RWPE2 (cell line): ENCODE results near the gene PCID2.

Experiments used
- ATAC-seq: fragments of 200-7000 bp; cut with Tn5 transposase; 3 replicates; pipeline ENCODE4 v1.9.1; 2021; ENCODE audit warnings: low read depth
- DNase-seq: peaks from one replicate; pipeline ENCODE4 v3.0.0-alpha.2; 2020; ENCODE audit warnings: low spot score
- H3K27ac ChIP-seq: fragments of 450-650 bp; 2 replicates; pipeline ENCODE4 v1.5.1; 2017; ENCODE audit warnings: mild to moderate bottlenecking; ENCODE audit not compliant: poor library complexity, severe bottlenecking
- H3K27me3 ChIP-seq: fragments of 250-450 bp; sonication (Bioruptor Pico); 2 replicates; pipeline ENCODE4 v1.5.1; 2021; ENCODE audit warnings: mild to moderate bottlenecking, moderate library complexity; ENCODE audit not compliant: insufficient read depth, poor library complexity, severe bottlenecking
- H3K36me3 ChIP-seq: fragments of 250-450 bp; sonication (Bioruptor Pico); 2 replicates; pipeline ENCODE4 v1.5.1; 2020; ENCODE audit warnings: low read depth, mild to moderate bottlenecking, moderate library complexity
- H3K4me1 ChIP-seq: fragments of 250-450 bp; sonication (Bioruptor Pico); 2 replicates; pipeline ENCODE4 v1.5.1; 2021; ENCODE audit warnings: mild to moderate bottlenecking, moderate library complexity; ENCODE audit not compliant: insufficient read depth, poor library complexity, severe bottlenecking
- H3K4me3 ChIP-seq: fragments of 250-450 bp; sonication (Bioruptor Pico); 2 replicates; pipeline ENCODE4 v1.5.1; 2021; ENCODE audit warnings: mild to moderate bottlenecking, moderate library complexity; ENCODE audit not compliant: severe bottlenecking
- H3K9me3 ChIP-seq: fragments of 250-450 bp; sonication (Bioruptor Pico); 2 replicates; pipeline ENCODE4 v1.5.1; 2021; ENCODE audit warnings: mild to moderate bottlenecking, moderate library complexity; ENCODE audit not compliant: severe bottlenecking
- TF ChIP-seq, protein P1 (sequence below): fragments of 450-650 bp; IDR thresholded peaks from one replicate; pipeline ENCODE4 v1.5.1; 2017; ENCODE audit warnings: mild to moderate bottlenecking, moderate library complexity; ENCODE audit not compliant: poor library complexity, severe bottlenecking

PCID2 gene

DNA sequence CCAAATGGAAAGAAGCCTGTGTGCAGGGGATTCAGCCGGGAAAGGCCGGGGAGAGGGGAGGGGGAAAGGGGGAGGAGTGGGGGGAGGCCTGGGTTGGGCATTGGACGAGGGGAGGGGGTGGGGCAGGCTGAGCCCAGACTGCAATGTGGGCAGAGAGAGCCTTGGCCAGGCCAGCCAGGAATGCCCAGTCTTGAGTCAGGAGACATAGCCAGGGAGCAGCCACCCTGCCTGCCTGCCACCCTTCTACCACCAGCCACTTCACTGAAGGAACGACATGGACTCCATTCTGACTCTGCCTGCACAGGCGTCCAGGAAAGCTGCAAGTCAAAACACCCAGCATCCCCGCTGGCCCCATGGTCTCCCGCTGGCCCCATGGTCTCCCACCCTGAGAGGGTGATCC is 49.5 kb downstream of the PCID2 start:
- no peak for DNase-seq
- TF ChIP-seq, protein P1, sequence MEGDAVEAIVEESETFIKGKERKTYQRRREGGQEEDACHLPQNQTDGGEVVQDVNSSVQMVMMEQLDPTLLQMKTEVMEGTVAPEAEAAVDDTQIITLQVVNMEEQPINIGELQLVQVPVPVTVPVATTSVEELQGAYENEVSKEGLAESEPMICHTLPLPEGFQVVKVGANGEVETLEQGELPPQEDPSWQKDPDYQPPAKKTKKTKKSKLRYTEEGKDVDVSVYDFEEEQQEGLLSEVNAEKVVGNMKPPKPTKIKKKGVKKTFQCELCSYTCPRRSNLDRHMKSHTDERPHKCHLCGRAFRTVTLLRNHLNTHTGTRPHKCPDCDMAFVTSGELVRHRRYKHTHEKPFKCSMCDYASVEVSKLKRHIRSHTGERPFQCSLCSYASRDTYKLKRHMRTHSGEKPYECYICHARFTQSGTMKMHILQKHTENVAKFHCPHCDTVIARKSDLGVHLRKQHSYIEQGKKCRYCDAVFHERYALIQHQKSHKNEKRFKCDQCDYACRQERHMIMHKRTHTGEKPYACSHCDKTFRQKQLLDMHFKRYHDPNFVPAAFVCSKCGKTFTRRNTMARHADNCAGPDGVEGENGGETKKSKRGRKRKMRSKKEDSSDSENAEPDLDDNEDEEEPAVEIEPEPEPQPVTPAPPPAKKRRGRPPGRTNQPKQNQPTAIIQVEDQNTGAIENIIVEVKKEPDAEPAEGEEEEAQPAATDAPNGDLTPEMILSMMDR: no peak
- ATAC-seq: no peak
- Histone ChIP-seq H3K27ac (no peak overlapping the region), H3K36me3 (no peaks in the 10 kb centered on the region), H3K27me3 (peaks cover 18% of the 10 kb centered on the region), H3K9me3 (no peaks in the 10 kb centered on the region), H3K4me3 (no peak overlapping the region), H3K4me1 (no peaks in the 10 kb centered on the region)

DNA sequence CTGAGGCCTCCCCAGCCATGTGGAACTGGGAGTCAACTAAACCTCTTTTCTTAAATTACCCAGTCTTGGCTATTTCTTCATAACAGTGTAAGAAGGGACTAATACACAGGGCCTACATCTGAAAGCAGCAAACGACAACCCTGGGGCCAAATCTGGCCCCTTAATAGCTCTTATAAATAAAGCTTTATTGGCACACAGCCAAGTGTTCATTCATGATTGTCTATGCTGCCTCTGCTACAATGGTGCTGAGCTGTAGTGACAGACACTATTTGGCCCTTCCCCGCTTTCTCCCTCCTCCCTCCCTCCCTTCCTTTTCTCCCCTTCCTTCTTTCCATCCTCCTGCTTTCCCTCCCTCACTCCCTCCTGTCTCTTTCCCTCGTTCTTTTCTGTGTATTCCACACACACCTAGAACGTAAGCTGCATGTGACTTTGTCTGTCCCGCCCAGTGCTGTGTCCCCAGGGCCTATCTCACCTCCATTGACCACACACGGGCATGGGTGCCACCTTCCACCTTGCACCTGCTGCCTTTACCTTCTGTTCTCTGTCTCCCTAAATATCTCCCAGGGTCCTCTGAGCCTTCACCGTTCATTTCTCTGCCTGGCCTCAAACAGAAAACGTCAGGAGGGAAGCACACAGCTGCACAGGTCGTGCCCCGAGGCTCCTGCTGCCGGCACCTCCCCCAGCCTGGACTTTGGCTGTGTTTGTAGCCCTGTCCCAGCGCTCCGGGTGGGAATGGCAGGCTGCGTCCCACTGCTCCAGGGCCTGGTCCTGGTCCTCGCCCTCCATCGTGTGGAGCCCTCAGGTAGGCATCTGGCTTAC is 50.3 kb downstream of the PCID2 start, which contains the start of gene PROZ:
Gene PROZ (plus strand): TSS at position 720 of the 819 bp plus-strand sequence. CDS start 13 bp downstream, at position 733.
- Histone ChIP-seq H3K4me1 (no peaks in the 10 kb centered on the region), H3K9me3 (no peaks in the 10 kb centered on the region), H3K27ac (no peak within 1 kb of the TSS), H3K4me3 (no peak within 1 kb of the TSS), H3K36me3 (no peaks in the 10 kb centered on the region), H3K27me3 (peaks cover 12% of the 10 kb centered on the region)
- TF ChIP-seq, protein P1: no peak
- ATAC-seq (no peak), DNase-seq (no peak)

DNA sequence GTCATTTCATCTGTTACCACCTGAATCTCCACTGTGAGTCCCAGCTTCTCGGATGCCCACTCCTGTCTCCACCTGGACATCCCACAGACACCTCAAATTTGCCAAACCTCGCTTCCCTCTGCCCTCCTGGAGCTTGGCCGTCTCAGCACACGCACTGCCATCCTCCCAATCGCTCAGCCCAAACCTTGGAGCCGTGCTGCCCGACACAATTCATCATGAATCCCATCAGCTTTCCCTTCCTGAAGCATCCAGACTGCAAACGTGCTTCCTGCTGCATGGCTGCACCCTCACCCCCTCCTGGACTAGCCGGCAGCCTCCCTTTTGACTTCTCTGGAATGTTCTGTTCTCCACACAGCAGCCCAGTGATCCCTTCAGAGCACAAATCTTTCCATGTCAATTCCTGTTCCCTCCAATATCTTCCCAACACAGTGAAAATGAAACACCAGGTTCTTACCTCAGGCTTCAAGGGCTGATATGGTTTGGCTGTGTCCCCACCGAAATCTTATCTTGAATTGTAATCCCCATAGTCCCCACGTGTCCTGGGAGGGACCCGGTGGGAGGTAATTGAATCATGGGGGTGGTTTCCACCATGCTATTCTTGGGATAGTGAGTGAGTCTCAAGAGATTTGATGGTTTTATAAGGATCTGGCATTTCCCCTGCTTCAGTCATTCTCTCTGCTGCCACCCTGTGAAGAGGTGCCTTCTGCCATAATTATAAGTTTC is 51.1 kb downstream of the PCID2 start:
- Histone ChIP-seq H3K27ac (no peak overlapping the region), H3K9me3 (no peaks in the 10 kb centered on the region), H3K4me3 (no peak overlapping the region), H3K27me3 (peaks cover 7% of the 10 kb centered on the region), H3K36me3 (no peaks in the 10 kb centered on the region), H3K4me1 (no peaks in the 10 kb centered on the region)
- ATAC-seq: no peak
- TF ChIP-seq, protein P1: no peak
- no peak for DNase-seq

DNA sequence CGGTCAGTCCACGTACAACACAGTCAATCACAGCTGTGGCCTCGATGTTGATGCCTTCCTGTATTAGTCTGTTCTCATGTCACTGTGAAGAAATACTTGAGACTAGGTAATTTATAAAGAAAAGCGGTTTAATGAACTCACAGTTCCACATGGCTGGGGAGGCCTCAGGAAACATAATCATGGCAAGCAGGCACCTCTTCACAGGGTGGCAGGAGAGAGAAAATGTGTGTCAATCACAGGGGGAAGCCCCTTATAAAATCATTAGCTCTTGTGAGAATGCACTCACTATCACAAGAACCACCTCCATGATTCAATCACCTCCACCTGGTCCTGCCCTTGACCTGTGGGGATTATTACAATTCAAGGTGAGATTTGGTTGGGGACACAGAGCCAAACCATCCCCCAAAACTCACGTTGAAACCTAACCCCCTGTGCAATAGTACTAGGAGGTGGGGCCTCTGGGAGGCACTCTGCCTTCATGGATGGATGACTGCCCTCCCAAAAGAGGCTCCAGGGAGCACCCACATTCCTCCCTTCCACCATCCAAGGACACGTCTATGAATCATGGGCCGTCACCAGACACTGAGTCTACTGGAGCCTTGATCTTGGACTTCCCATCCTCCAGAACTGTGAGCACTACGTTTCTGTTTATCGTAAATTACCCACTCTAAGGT is 52.4 kb downstream of the PCID2 start:
- DNase-seq (no peak), ATAC-seq (no peak)
- H3K4me1 ChIP-seq: no peaks in the 10 kb centered on the region
- H3K27ac ChIP-seq: no peak overlapping the region
- no peaks in the 10 kb centered on the region for H3K9me3 ChIP-seq
- TF ChIP-seq, protein P1: no peak
- no peaks in the 10 kb centered on the region for H3K36me3 ChIP-seq
- H3K27me3 ChIP-seq: peaks cover 4% of the 10 kb centered on the region
- H3K4me3 ChIP-seq: no peak overlapping the region
